GM12878 (cell line): ENCODE data around the gene SLC34A1. TPM values are rescaled to one million over a fixed set of nuclear protein-coding genes. Genes with fewer than 3 reads are reported as not detected.
"Not testable (repeated sequence)": the region's sequence is repeated elsewhere in the genome, so short reads cannot be mapped to it uniquely, and the experiment has no call there.

Source experiments
- ATAC-seq: fragments of 200-7000 bp; cut with Tn5 transposase; 3 replicates; pipeline ENCODE4 v1.9.1; 2020; ENCODE audit warnings: mild to moderate bottlenecking, moderate library complexity
- BruUV-seq: library from RNA; stranded (reverse); fragments of 400-500 nt; replicated peaks from 2 replicates; lab custom pipeline; 2021; lab: Mats Ljungman, UMichigan
- CTCF ChIA-PET: fragments of 300-600 bp; sonication (Branson Sonifier 250); formaldehyde crosslinking; extraction: SDS; loops from one replicate; lab custom pipeline; 2021; ENCODE audit warnings: inconsistent platforms; lab: Yijun Ruan, JAX
- POLR2A ChIA-PET: fragments of 350-600 bp; formaldehyde crosslinking; extraction: SDS; loops from one replicate; lab custom pipeline; 2021; ENCODE audit warnings: inconsistent platforms; lab: Charles Lee
- RAD21 ChIA-PET: fragments of 300-600 bp; sonication (Branson Sonifier 250); formaldehyde crosslinking; loops from one replicate; lab custom pipeline; 2023; ENCODE audit warnings: antibody characterized with exemption; ENCODE audit not compliant: unreplicated experiment; lab: Charles Lee
- SMC1A ChIA-PET: fragments of 300-600 bp; sonication (Branson Sonifier 250); formaldehyde crosslinking; loops from one replicate; lab custom pipeline; 2023; ENCODE audit not compliant: unreplicated experiment, uncharacterized antibody; lab: Charles Lee
- DNase-seq: peaks from one replicate; pipeline ENCODE4 v3.0.0-alpha.2; 2011; ENCODE audit warnings: low read depth, low spot score
- FAIRE-seq: peaks from 3 replicates; lab custom pipeline; 2011; peaks lifted over from hg19 to GRCh38; lab: Jason Lieb, UNC
- H2AFZ ChIP-seq: 2 replicates; pipeline ENCODE4 v1.6.0; 2011; ENCODE audit warnings: low read depth, low read length, control low read depth; ENCODE audit not compliant: control insufficient read depth
- H3K27ac ChIP-seq: 2 replicates; pipeline ENCODE4 v1.5.1; 2011; ENCODE audit warnings: control low read depth; ENCODE audit not compliant: control insufficient read depth, insufficient read depth
- H3K27me3 ChIP-seq, 2 experiments: replicated peaks in 1 of 2; 2 replicates each; pipeline versions ENCODE4 v1.6.0 to v1.6.1; 2011; ENCODE audit warnings: low read length in 1 of 2; ENCODE audit not compliant: control insufficient read depth in 2 of 2, insufficient read depth in 2 of 2
- H3K36me3 ChIP-seq, 2 experiments: 2 replicates each; pipeline ENCODE4 v1.5.1; 2011; ENCODE audit warnings: low read length in 1 of 2; ENCODE audit not compliant: control insufficient read depth in 2 of 2, insufficient read depth in 2 of 2
- H3K4me1 ChIP-seq: 2 replicates; pipeline ENCODE4 v1.6.1; 2011; ENCODE audit warnings: mild to moderate bottlenecking, low read length, moderate library complexity, mixed read lengths; ENCODE audit not compliant: control insufficient read depth, insufficient read depth
- H3K4me2 ChIP-seq: 2 replicates; pipeline ENCODE4 v1.6.0; 2011; ENCODE audit warnings: control low read depth; ENCODE audit not compliant: control insufficient read depth, insufficient read depth
- H3K4me3 ChIP-seq: fragments of 200-600 bp; sonication (generic); 2 replicates; pipeline ENCODE4 v1.5.1; 2016
- H3K79me2 ChIP-seq: 2 replicates; pipeline ENCODE4 v1.6.0; 2011; ENCODE audit warnings: low read length; ENCODE audit not compliant: control insufficient read depth, insufficient read depth
- H3K9ac ChIP-seq: 2 replicates; pipeline ENCODE4 v1.8.0; 2011; ENCODE audit warnings: low read length, control low read depth, mixed read lengths; ENCODE audit not compliant: control insufficient read depth, insufficient read depth
- H3K9me3 ChIP-seq: replicated peaks from 3 replicates; pipeline ENCODE4 v1.5.1; 2011; ENCODE audit warnings: mild to moderate bottlenecking, low read length; ENCODE audit not compliant: control insufficient read depth, insufficient read depth
- H4K20me1 ChIP-seq: 2 replicates; pipeline ENCODE4 v1.6.0; 2011; ENCODE audit not compliant: control insufficient read depth, insufficient read depth
- MEF2B ChIP-seq: fragments of 450-650 bp; IDR thresholded peaks from 2 replicates; pipeline ENCODE4 v1.6.1; 2018; ENCODE audit warnings: mild to moderate bottlenecking, moderate library complexity; ENCODE audit not compliant: partially characterized antibody, poor library complexity, severe bottlenecking
- NFYA ChIP-seq: IDR thresholded peaks from 2 replicates; pipeline ENCODE4 v1.6.1; 2011; ENCODE audit warnings: low read depth, mild to moderate bottlenecking, low read length, improper control_type of control experiment, borderline replicate concordance
- RBBP5 ChIP-seq: fragments of 200-600 bp; sonication (generic); conservative IDR thresholded peaks from 2 replicates; pipeline ENCODE4 v1.6.1; 2016
- RUNX3 ChIP-seq: IDR thresholded peaks from 2 replicates; pipeline ENCODE4 v1.6.1; 2012; ENCODE audit warnings: low read length, inconsistent platforms
- ZNF687 ChIP-seq: fragments of 450-650 bp; IDR thresholded peaks from 2 replicates; pipeline ENCODE4 v1.6.1; 2017; ENCODE audit warnings: mild to moderate bottlenecking, moderate library complexity
- WGBS: methylation state at CpG from one replicate; pipeline ENCODE4 v1.1.6; 2016; ENCODE audit warnings: low lambda C conversion rate; ENCODE audit not compliant: insufficient replicate concordance, insufficient coverage; ENCODE audit errors: missing lambda C conversion rate; 5-methylcytosine and 5-hydroxymethylcytosine counted together
- in situ Hi-C: fragments of 300-500 bp; cut with MboI; formaldehyde crosslinking; loops from 9 replicates; pipeline ENCODE4 v1.14.3; 2018; ENCODE audit warnings: mixed read lengths
- intact Hi-C: fragments of 100-400 bp; cut with micrococcal nuclease; formaldehyde crosslinking; loops from one replicate; pipeline ENCODE4 v1.14.2; 2022; ENCODE audit not compliant: unreplicated experiment
- polyA plus RNA-seq, 11 experiments: library from polyadenylated mRNA; depleted of rRNA in 4 of 11; unstranded in 6 of 11; stranded (reverse) in 5 of 11; fragments of >200 nt; fragmentation: Nextera tagmentation in 4 of 11; fragmentation: Illumina TruSeq in 1 of 11; extraction: Ambion mirVana in 4 of 11; extraction: Trizol in 1 of 11; gene quantifications; 1 replicate in 1 of 11; 2 replicates in 10 of 11; pipeline versions ENCODE4 v1.2.1 to v1.2.3, GENCODE V29; 2011 to 2016; ENCODE audit warnings: inconsistent platforms in 2 of 11, missing spikeins in 2 of 11, low read depth in 1 of 11
- total RNA-seq, 4 experiments: library from RNA; depleted of rRNA in 3 of 4; stranded (reverse); fragments of >200 nt in 3 of 4; fragmentation: Illumina TruSeq in 1 of 4; extraction: Trizol in 1 of 4; gene quantifications; 2 replicates each; pipeline versions ENCODE4 v1.2.1 to v1.2.3, GENCODE V29; 2013 to 2021

SLC34A1 gene
- total and polyA plus RNA-seq, 10 of the 15 experiments (the other 5 are each of a cell fraction or from before 2014, with no cell fraction given) = 0.03 to 0.14 (median 0.09) TPM; not detected in 2

DNA sequence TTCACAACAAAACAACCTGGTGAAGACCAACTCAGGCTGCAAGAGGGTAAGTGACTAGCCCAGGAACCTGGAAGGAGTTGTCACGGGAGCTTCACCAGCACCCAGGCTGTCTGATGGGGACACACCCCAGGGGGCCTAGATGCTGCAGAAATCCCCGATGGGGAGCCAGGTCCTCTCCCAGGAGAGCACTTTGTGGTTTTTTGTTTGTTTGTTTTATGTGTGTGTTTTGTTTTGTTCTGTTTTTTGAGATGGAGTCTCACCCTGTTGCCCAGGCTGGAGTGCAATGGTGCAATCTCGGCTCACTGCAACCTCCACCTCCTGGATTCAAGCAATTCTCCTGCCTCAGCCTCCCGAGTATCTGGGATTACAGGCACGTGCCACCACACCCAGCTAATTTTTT, 8.7 kb upstream of the SLC34A1 start:
- H3K9me3 ChIP-seq, H3K4me2 ChIP-seq, ATAC-seq, H3K27ac ChIP-seq, H4K20me1 ChIP-seq, FAIRE-seq, POLR2A ChIA-PET: not testable (repeated sequence)
- ChIA-PET SMC1A (interaction anchor here (1.0 kb wide), 1 partner anchor 15 kb away, joined by 3 read pairs; no protein-coding TSS in a partner anchor), RAD21 (interaction anchor here (1.5 kb wide), 1 partner anchor 15 kb away, joined by 3 read pairs; no protein-coding TSS in a partner anchor)
- TF ChIP-seq RUNX3 = peak; percentile 37
- TF ChIP-seq MEF2B = peak; percentile 39
- TF ChIP-seq, all 136 proteins: peak for 2; not testable (repeated sequence) for 134
- H3K4me1 ChIP-seq = peaks cover 16% of the 10 kb centered on the region
- H3K79me2 ChIP-seq, BruUV-seq, H3K9ac ChIP-seq, H3K4me3 ChIP-seq, intact Hi-C loops, DNase-seq, H3K27me3 ChIP-seq, H2AFZ ChIP-seq, H3K36me3 ChIP-seq: not testable (repeated sequence)
- in situ Hi-C loops = loop anchor here (25.0 kb wide), 1 partner anchor 1338 kb away; no protein-coding TSS in a partner anchor
- CTCF ChIA-PET = interaction anchor here (0.9 kb wide), 1 partner anchor 15 kb away, joined by 3 read pairs; no protein-coding TSS in a partner anchor
- WGBS = 37% methylated on average over 4 of the region's 5 CpGs

- no peaks in the 10 kb centered on the region for H4K20me1 ChIP-seq
- 88% methylated on average over 11 of the region's 11 CpGs for WGBS
- H2AFZ ChIP-seq = no peak overlapping the region
- no peaks in the 10 kb centered on the region for H3K79me2 ChIP-seq
- no peaks in the 10 kb centered on the region for H3K9me3 ChIP-seq
- H3K27me3 ChIP-seq = no peaks in the 10 kb centered on the region
- BruUV-seq = no TSS peak
- H3K27ac ChIP-seq = no peak overlapping the region
- no peak for DNase-seq
- ChIA-PET POLR2A (no interaction called here), CTCF (interaction anchor here (5.8 kb wide), 1 partner anchor 13 kb away, joined by 45 read pairs; no protein-coding TSS in a partner anchor), SMC1A (interaction anchor here (1.3 kb wide), 1 partner anchor 13 kb away, joined by 3 read pairs; no protein-coding TSS in a partner anchor), RAD21 (no interaction called here)
- no peak for ATAC-seq
- peaks cover 0 to 5% of the 10 kb centered on the region in 2 experiments; a peak in 3 of 4 replicates for H3K36me3 ChIP-seq
- H3K4me3 ChIP-seq = no peak overlapping the region
- TF ChIP-seq ZNF687 (no peak), NFYA (no peak), RBBP5 (no peak)
- H3K9ac ChIP-seq = no peak overlapping the region
- in situ Hi-C loops = loop anchor here (25.0 kb wide), 1 partner anchor 1339 kb away; no protein-coding TSS in a partner anchor
- H3K4me2 ChIP-seq = no peak overlapping the region
- peaks cover 15% of the 10 kb centered on the region for H3K4me1 ChIP-seq
- intact Hi-C loops = no loop called here
- FAIRE-seq = no peak
Measured at GRCh38 chr5:177376107-177376506, 8.1 kb upstream of the SLC34A1 start.
